Spleen (tissue), 11 donors: ENCODE results near the gene TBC1D8. TPM values are rescaled to one million over a fixed set of nuclear protein-coding genes. Genes with fewer than 3 reads are reported as not detected.

ENCODE experiments used
- DNase-seq: peaks from one replicate; pipeline ENCODE4 v3.0.0-alpha.2; 2020
- H3K27ac ChIP-seq, 8 donors: fragments of 200-600 bp; sonication (generic) in 7 of 8; 1 replicate in 4 of 8; 2 replicates in 4 of 8; pipeline versions ENCODE4 v1.5.0 to v1.8.0; 2016 to 2021; ENCODE audit warnings: inconsistent platforms in 4 of 8, mild to moderate bottlenecking in 4 of 8, moderate library complexity in 1 of 8
- H3K27me3 ChIP-seq, 7 donors: fragments of 200-600 bp; sonication (generic) in 6 of 7; replicated peaks in 1 of 7; 1 replicate in 4 of 7; 2 replicates in 3 of 7; pipeline versions ENCODE4 v1.5.0 to v1.8.0; 2016 to 2021; ENCODE audit warnings: inconsistent platforms in 3 of 7, mild to moderate bottlenecking in 1 of 7
- H3K36me3 ChIP-seq, 6 donors: fragments of 200-600 bp; sonication (generic) in 5 of 6; 1 replicate in 4 of 6; 2 replicates in 2 of 6; pipeline versions ENCODE4 v1.5.0 to v1.8.0; 2016 to 2021; ENCODE audit warnings: inconsistent platforms in 2 of 6
- H3K4me1 ChIP-seq, 6 donors: fragments of 200-600 bp; sonication (generic) in 5 of 6; 1 replicate in 3 of 6; 2 replicates in 3 of 6; pipeline versions ENCODE4 v1.5.0 to v1.8.0; 2016 to 2021; ENCODE audit warnings: inconsistent platforms in 3 of 6
- H3K4me3 ChIP-seq, 8 donors: fragments of 200-600 bp; sonication (generic) in 7 of 8; 1 replicate in 4 of 8; 2 replicates in 4 of 8; pipeline versions ENCODE4 v1.5.0 to v1.8.0; 2016 to 2021; ENCODE audit warnings: inconsistent platforms in 4 of 8, mild to moderate bottlenecking in 4 of 8, moderate library complexity in 2 of 8
- H3K9me3 ChIP-seq, 8 donors: fragments of 200-600 bp; sonication (generic) in 7 of 8; 1 replicate in 4 of 8; 2 replicates in 4 of 8; pipeline versions ENCODE4 v1.5.0 to v1.8.0; 2016 to 2021; ENCODE audit warnings: inconsistent platforms in 4 of 8
- CTCF ChIP-seq, 11 experiments: fragments of 200-600 bp in 7 of 11; fragments of 450-650 bp in 4 of 11; sonication (generic) in 4 of 11; IDR thresholded peaks in 8 of 11; conservative IDR thresholded peaks in 3 of 11; 1 replicate in 7 of 11; 2 replicates in 4 of 11; pipeline versions ENCODE4 v1.4.0 to v1.8.0; 2016 to 2021; ENCODE audit warnings: antibody characterized with exemption in 11 of 11, inconsistent platforms in 4 of 11, mild to moderate bottlenecking in 1 of 11
- POLR2A ChIP-seq, 3 donors: fragments of 450-650 bp; IDR thresholded peaks; one replicate each; pipeline ENCODE4 v1.5.1; 2017; ENCODE audit warnings: antibody characterized with exemption in 3 of 3, mild to moderate bottlenecking in 1 of 3
- POLR2AphosphoS5 ChIP-seq, 3 donors: sonication (generic); formaldehyde crosslinking; IDR thresholded peaks; one replicate each; pipeline ENCODE4 v1.5.1; 2017; ENCODE audit warnings: antibody characterized with exemption in 3 of 3
- WGBS, 5 donors: extraction: QIAGEN DNeasy Blood & Tissue Kit in 3 of 5; methylation state at CpG; one replicate each; pipeline versions ENCODE4 v1.1.5 to v1.1.7; 2013 to 2018; 5-methylcytosine and 5-hydroxymethylcytosine counted together
- intact Hi-C: fragments of 100-400 bp; cut with DNase I; formaldehyde crosslinking; loops from one replicate; pipeline ENCODE4 v1.15.0; 2023; ENCODE audit warnings: low total_unique reads
- polyA plus RNA-seq, 3 donors: library from polyadenylated mRNA; stranded (reverse); fragments of 200-250 nt; gene quantifications; one replicate each; pipeline ENCODE4 v1.2.1, GENCODE V29; 2013
- total RNA-seq, 7 donors: library from RNA; depleted of rRNA in 3 of 7; stranded (reverse); fragments of >200 nt in 3 of 7; fragmentation: NEBNext Ultra II Directional in 4 of 7; extraction: Animal tissue kit (Norgen Biotek cat#: 25700) in 4 of 7; gene quantifications; one replicate each; pipeline versions ENCODE4 v1.1.0 to v1.2.1, GENCODE V29; 2016 to 2021
- donor health status: healthy with polysubstance abuse.
- donor health status: DM: no; HTN: no; CAD: no; lungs with moderate emphysema.
- donor health status: DM: no; HTN: no; CAD: no.
- donor health status: Bipolar disorder and iron deficiency.
- donor health status: healthy.
- donor health status: DM: no; HTN: no; CAD: no.
- donor health status: DM: yes; HTN: yes; CAD: no.

The TBC1D8 gene
- total and polyA plus RNA-seq, 10 donors, result 7.2 to 104 (median 40.5) TPM

GRCh38 chr2:101157272-101157671 is 6.1 kb upstream of the TBC1D8 start:
- 82 to 94% (median 87%) methylated on average over 6 of the region's 6 CpGs for WGBS, 5 donors
- intact Hi-C loops, result no loop called here
- Histone ChIP-seq H3K36me3 (no peaks in the 10 kb centered on the region), H3K27me3 (no peaks in the 10 kb centered on the region), H3K4me3 (no peak overlapping the region), H3K27ac (no peak overlapping the region), H3K4me1 (peaks cover 6 to 24% (median 19%) of the 10 kb centered on the region in 6 donors), H3K9me3 (no peaks in the 10 kb centered on the region)
- TF ChIP-seq POLR2AphosphoS5 (IDR thresholded peaks at IDR 0.05), result no peak
- no peak for TF ChIP-seq POLR2A (IDR thresholded peaks at IDR 0.05)
- TF ChIP-seq CTCF (IDR thresholded peaks at IDR 0.05 in 8 of 11, conservative IDR thresholded peaks at IDR 0.05 in 3 of 11), result no peak
- no peak for DNase-seq

GRCh38 chr2:101153787-101154186 is 2.6 kb upstream of the TBC1D8 start:
- intact Hi-C loops, result no loop called here
- Histone ChIP-seq H3K9me3 (no peaks in the 10 kb centered on the region), H3K27me3 (peaks cover 0 to 19% (median 0%) of the 10 kb centered on the region in 7 donors), H3K4me1 (peaks cover 20 to 53% (median 47%) of the 10 kb centered on the region in 6 donors), H3K36me3 (no peaks in the 10 kb centered on the region), H3K4me3 (no peak overlapping the region), H3K27ac (no peak overlapping the region)
- DNase-seq, result no peak
- TF ChIP-seq POLR2AphosphoS5 (IDR thresholded peaks at IDR 0.05) (no peak), CTCF (IDR thresholded peaks at IDR 0.05 in 8 of 11, conservative IDR thresholded peaks at IDR 0.05 in 3 of 11) (no peak), POLR2A (IDR thresholded peaks at IDR 0.05) (no peak)
- 58 to 83% (median 71%) methylated on average over 7 of the region's 7 CpGs for WGBS, 5 donors

GRCh38 chr2:101153077-101153707 is 2.0 kb upstream of the TBC1D8 start:
- no peak for DNase-seq
- Histone ChIP-seq H3K4me1 (peaks cover 20 to 58% (median 50%) of the 10 kb centered on the region in 6 donors), H3K9me3 (no peaks in the 10 kb centered on the region), H3K4me3 (peak overlapping the region in 3 of 8 donors; percentile 72 to 80 (median 73)), H3K36me3 (no peaks in the 10 kb centered on the region), H3K27ac (peak overlapping the region in 3 of 8 donors; percentile 81 to 86 (median 82)), H3K27me3 (peaks cover 0 to 19% (median 0%) of the 10 kb centered on the region in 7 donors)
- TF ChIP-seq CTCF (IDR thresholded peaks at IDR 0.05 in 8 of 11, conservative IDR thresholded peaks at IDR 0.05 in 3 of 11), result peak in 3 of 11 experiments; percentile 1 to 27 (median 1)
- TF ChIP-seq POLR2AphosphoS5 (IDR thresholded peaks at IDR 0.05), result no peak
- TF ChIP-seq POLR2A (IDR thresholded peaks at IDR 0.05), result no peak
- WGBS, 5 donors, result 75 to 86% (median 79%) methylated on average over 9 of the region's 9 CpGs
- intact Hi-C loops, result no loop called here

- H3K4me3 ChIP-seq, result peak overlapping the region in 7 of 8 donors; percentile 62 to 80 (median 68)
- H3K4me1 ChIP-seq, result peaks cover 20 to 66% (median 54%) of the 10 kb centered on the region in 6 donors
- H3K9me3 ChIP-seq, result no peaks in the 10 kb centered on the region
- DNase-seq, result peak; percentile 82
- WGBS, 5 donors, result 3 to 6% (median 4%) methylated on average over 21 of the region's 21 CpGs
- H3K36me3 ChIP-seq, result no peaks in the 10 kb centered on the region
- TF ChIP-seq POLR2A (IDR thresholded peaks at IDR 0.05) (no peak), POLR2AphosphoS5 (IDR thresholded peaks at IDR 0.05) (peak in 2 of 3 donors; percentile 35 to 73), CTCF (IDR thresholded peaks at IDR 0.05 in 8 of 11, conservative IDR thresholded peaks at IDR 0.05 in 3 of 11) (peak in 9 of 11 experiments; percentile 25 to 66 (median 61))
- peak overlapping the region; percentile 64 to 86 (median 82) for H3K27ac ChIP-seq
- intact Hi-C loops, result no loop called here
- peaks cover 0 to 24% (median 0%) of the 10 kb centered on the region in 7 donors for H3K27me3 ChIP-seq
Measured at GRCh38 chr2:101152272-101153076, 1.3 kb upstream of the TBC1D8 start.
